A673 (cell line): ENCODE measurements around the gene PLEKHH2. TPM values are rescaled to one million over a fixed set of nuclear protein-coding genes. Genes with fewer than 3 reads are reported as not detected.

Experiments used
- BruUV-seq: library from RNA; stranded (reverse); fragments of 400-500 nt; replicated peaks from 2 replicates; lab custom pipeline; 2021; lab: Mats Ljungman, UMichigan
- CTCF ChIA-PET: fragments of 300-600 bp; sonication (Branson Sonifier 250); formaldehyde crosslinking; loops from one replicate; lab custom pipeline; 2022; ENCODE audit warnings: antibody characterized with exemption; lab: Charles Lee
- POLR2A ChIA-PET: fragments of 300-600 bp; sonication (Branson Sonifier 250); formaldehyde crosslinking; loops from one replicate; lab custom pipeline; 2022; ENCODE audit warnings: antibody characterized with exemption; ENCODE audit not compliant: low non-redundant PET; lab: Charles Lee
- DNase-seq: peaks from one replicate; pipeline ENCODE4 v3.0.0-alpha.2; 2015; ENCODE audit warnings: low spot score
- H3K27ac ChIP-seq: fragments of 200-600 bp; sonication (generic); 2 replicates; pipeline ENCODE4 v1.5.1; 2016; ENCODE audit warnings: mixed run types, low read depth, mild to moderate bottlenecking, mixed read lengths, antibody characterized with exemption, low read length; ENCODE audit not compliant: poor library complexity, severe bottlenecking
- H3K27me3 ChIP-seq: fragments of 200-600 bp; sonication (generic); replicated peaks from 2 replicates; pipeline ENCODE4 v1.6.1; 2017; ENCODE audit warnings: mixed run types, low read depth, mild to moderate bottlenecking, mixed read lengths, antibody characterized with exemption, low read length; ENCODE audit not compliant: insufficient read depth, poor library complexity
- H3K36me3 ChIP-seq: fragments of 200-600 bp; sonication (generic); 2 replicates; pipeline ENCODE4 v1.6.1; 2016; ENCODE audit warnings: mixed run types, mild to moderate bottlenecking, mixed read lengths, antibody characterized with exemption, low read length; ENCODE audit not compliant: insufficient read depth, poor library complexity, severe bottlenecking
- H3K4me1 ChIP-seq: fragments of 200-600 bp; sonication (generic); 2 replicates; pipeline ENCODE4 v1.6.1; 2017; ENCODE audit warnings: mixed run types, mild to moderate bottlenecking, mixed read lengths, antibody characterized with exemption, low read length; ENCODE audit not compliant: insufficient read depth, poor library complexity, severe bottlenecking
- H3K4me3 ChIP-seq: fragments of 200-600 bp; sonication (generic); 2 replicates; pipeline ENCODE4 v1.5.1; 2016; ENCODE audit warnings: low read depth, mixed run types, mild to moderate bottlenecking, mixed read lengths, low read length; ENCODE audit not compliant: poor library complexity, severe bottlenecking
- H3K9me3 ChIP-seq: fragments of 200-600 bp; sonication (generic); 2 replicates; pipeline ENCODE4 v1.6.1; 2016; ENCODE audit warnings: mixed run types, low read depth, mild to moderate bottlenecking, mixed read lengths, antibody characterized with exemption, low read length; ENCODE audit not compliant: poor library complexity, severe bottlenecking
- EZH2 ChIP-seq: fragments of 200-600 bp; sonication (generic); IDR thresholded peaks from 2 replicates; pipeline ENCODE4 v1.6.1; 2017; ENCODE audit warnings: borderline replicate concordance, low read depth, mild to moderate bottlenecking, mixed read lengths, antibody characterized with exemption, low read length; ENCODE audit not compliant: poor library complexity, severe bottlenecking
- intact Hi-C: fragments of 100-400 bp; cut with micrococcal nuclease; formaldehyde crosslinking; loops from one replicate; pipeline ENCODE4 v1.10.0; 2022; ENCODE audit not compliant: unreplicated experiment
- total RNA-seq: library from RNA; stranded (reverse); gene quantifications from 2 replicates; pipeline ENCODE4 v1.2.3, GENCODE V29; 2021
- TF ChIP-seq, protein P1 (sequence below): fragments of 300-800, 200-600 bp; sonication (generic); conservative IDR thresholded peaks from 2 replicates; pipeline ENCODE4 v1.5.1; 2017; ENCODE audit warnings: low read depth, mild to moderate bottlenecking, antibody characterized with exemption, low read length, moderate library complexity, mixed read lengths

PLEKHH2 gene
- total RNA-seq, 1 experiment from 2014 or later: 2.2 TPM

DNA sequence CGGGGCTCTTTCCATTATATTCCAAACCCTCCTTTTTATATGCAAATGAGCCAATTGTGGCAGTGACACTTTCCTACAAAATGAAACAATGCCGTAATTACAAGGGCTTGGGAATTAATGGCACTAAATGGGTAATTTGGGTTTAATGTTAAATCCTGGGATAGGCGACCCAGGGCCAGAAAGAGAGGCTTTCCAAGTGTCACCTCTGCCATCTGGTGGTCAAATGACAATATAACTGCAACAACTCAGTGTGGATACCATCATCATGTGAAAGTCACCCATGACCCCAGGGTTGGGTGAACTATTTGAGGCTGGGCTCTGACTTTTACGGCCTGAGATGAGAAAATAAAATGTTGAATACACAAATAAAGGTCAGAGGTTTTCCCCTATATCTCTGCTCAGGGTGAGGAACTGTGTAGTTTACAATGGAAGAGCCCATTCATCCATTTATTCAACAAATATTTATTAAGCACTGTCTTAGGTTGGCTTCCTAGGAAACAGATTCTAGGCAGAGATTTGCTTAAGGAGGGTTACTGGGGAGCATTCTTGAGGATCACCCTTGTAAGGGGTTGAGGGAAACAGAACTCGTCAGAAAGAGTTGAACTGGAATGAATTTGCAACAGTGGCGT is 27.7 kb upstream of the PLEKHH2 start:
- intact Hi-C loops: no loop called here
- POLR2A ChIA-PET: no interaction called here

DNA sequence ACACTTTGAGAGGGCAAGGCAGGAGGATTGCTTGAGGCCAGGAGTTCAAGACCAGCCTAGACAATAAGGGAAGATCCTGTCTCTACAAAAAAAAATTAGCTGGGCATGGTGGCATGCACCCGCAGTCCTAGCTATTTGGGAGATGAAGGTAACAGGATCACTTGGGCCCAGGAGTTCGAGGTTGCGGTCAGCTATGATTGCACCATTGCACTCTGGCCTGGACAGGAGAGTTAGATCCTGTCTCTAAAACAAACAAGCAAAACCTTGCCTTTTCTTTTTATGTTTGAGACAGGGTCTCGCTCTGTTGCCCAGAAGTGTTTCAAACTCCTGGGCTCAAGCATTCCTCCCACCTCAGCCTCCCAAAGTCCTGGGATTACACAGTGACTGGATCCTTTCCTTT is 26.7 kb upstream of the PLEKHH2 start:
- intact Hi-C loops: no loop called here
- TF ChIP-seq, protein P1, sequence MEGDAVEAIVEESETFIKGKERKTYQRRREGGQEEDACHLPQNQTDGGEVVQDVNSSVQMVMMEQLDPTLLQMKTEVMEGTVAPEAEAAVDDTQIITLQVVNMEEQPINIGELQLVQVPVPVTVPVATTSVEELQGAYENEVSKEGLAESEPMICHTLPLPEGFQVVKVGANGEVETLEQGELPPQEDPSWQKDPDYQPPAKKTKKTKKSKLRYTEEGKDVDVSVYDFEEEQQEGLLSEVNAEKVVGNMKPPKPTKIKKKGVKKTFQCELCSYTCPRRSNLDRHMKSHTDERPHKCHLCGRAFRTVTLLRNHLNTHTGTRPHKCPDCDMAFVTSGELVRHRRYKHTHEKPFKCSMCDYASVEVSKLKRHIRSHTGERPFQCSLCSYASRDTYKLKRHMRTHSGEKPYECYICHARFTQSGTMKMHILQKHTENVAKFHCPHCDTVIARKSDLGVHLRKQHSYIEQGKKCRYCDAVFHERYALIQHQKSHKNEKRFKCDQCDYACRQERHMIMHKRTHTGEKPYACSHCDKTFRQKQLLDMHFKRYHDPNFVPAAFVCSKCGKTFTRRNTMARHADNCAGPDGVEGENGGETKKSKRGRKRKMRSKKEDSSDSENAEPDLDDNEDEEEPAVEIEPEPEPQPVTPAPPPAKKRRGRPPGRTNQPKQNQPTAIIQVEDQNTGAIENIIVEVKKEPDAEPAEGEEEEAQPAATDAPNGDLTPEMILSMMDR: no peak
- no peak for TF ChIP-seq EZH2
- DNase-seq: no peak
- ChIA-PET POLR2A (no interaction called here), CTCF (interaction anchor here (0.6 kb wide), 1 partner anchor 27 kb away, joined by 8 read pairs; no protein-coding TSS in a partner anchor)
- no peaks in the 10 kb centered on the region for H3K4me1 ChIP-seq
- no peak overlapping the region for H3K4me3 ChIP-seq
- no TSS peak for BruUV-seq
- H3K36me3 ChIP-seq: no peaks in the 10 kb centered on the region
- no peaks in the 10 kb centered on the region for H3K9me3 ChIP-seq
- no peak overlapping the region for H3K27ac ChIP-seq
- no peaks in the 10 kb centered on the region for H3K27me3 ChIP-seq

More for the DNA sequence above, 27.7 kb upstream of the PLEKHH2 start:
- TF ChIP-seq EZH2: no peak
- TF ChIP-seq, protein P1: peak; percentile 80
- peak; percentile 66 for DNase-seq
- CTCF ChIA-PET: interaction anchor here (0.6 kb wide), 1 partner anchor 26 kb away, joined by 8 read pairs; no protein-coding TSS in a partner anchor
- H3K27ac ChIP-seq: no peak overlapping the region
- no TSS peak for BruUV-seq
- no peaks in the 10 kb centered on the region for H3K9me3 ChIP-seq
- H3K27me3 ChIP-seq: no peaks in the 10 kb centered on the region
- no peak overlapping the region for H3K4me3 ChIP-seq
- H3K4me1 ChIP-seq: no peaks in the 10 kb centered on the region
- no peaks in the 10 kb centered on the region for H3K36me3 ChIP-seq

DNA sequence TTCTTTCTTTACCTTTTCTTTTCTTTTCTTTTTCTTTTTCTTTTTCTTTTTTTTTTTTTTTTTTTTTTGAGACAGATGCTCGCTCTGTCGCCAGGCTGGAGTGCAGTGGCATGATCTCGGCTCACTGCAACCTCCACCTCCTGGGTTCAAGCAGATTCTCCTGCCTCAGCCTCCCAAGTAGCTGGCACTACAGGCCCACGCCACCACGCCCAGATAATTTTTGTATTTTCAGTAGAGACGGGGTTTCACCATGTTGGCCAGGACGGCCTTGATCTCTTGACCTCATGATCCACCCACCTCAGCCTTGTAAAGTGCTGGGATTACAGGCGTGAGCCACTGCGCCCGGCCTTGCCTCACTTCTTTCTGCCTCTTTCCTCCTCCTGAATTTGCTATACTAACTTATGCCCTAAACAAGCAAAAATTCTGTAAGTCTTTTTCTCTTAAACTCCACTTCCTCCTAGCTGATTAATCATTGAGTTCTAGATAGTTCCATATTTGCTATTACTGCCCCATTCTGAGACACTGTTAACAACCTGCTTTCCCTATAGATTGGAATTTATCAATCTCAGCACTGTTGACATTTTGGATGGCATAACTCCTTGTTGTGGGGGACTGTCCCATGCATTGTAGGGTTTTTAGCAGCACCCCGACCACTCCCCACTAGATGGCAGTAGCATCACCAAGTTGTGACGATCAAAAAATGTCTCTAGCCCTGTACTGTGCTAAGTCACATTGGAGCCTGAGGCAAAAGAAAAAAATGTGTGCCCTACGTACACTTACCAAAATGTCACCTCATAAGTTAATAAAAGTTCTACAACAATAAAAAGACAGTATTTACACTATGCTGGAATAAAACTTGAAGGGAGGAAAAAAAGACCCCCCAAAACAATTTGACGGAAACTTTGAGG is 24.8 kb upstream of the PLEKHH2 start:
- Histone ChIP-seq H3K4me3 (no peak overlapping the region), H3K36me3 (no peaks in the 10 kb centered on the region), H3K4me1 (no peaks in the 10 kb centered on the region), H3K27me3 (no peaks in the 10 kb centered on the region), H3K27ac (no peak overlapping the region), H3K9me3 (no peaks in the 10 kb centered on the region)
- ChIA-PET POLR2A (no interaction called here), CTCF (no interaction called here)
- no TSS peak for BruUV-seq
- TF ChIP-seq EZH2: no peak
- TF ChIP-seq, protein P1: peak; percentile 86
- peak; percentile 84 for DNase-seq
- intact Hi-C loops: loop anchor here (2.0 kb wide), 1 partner anchor 267 kb away; no protein-coding TSS in a partner anchor
